GM18520 (cell line): ENCODE data around the gene TRIM26.
"Not testable (repeated sequence)": the region's sequence is repeated elsewhere in the genome, so short reads cannot be mapped to it uniquely, and the experiment has no call there.

Experiments used
- ATAC-seq: cut with Tn5 transposase; IDR thresholded peaks from one replicate; pipeline ENCODE4 v1.9.1; 2021; ENCODE audit not compliant: unreplicated experiment

TRIM26 gene

DNA sequence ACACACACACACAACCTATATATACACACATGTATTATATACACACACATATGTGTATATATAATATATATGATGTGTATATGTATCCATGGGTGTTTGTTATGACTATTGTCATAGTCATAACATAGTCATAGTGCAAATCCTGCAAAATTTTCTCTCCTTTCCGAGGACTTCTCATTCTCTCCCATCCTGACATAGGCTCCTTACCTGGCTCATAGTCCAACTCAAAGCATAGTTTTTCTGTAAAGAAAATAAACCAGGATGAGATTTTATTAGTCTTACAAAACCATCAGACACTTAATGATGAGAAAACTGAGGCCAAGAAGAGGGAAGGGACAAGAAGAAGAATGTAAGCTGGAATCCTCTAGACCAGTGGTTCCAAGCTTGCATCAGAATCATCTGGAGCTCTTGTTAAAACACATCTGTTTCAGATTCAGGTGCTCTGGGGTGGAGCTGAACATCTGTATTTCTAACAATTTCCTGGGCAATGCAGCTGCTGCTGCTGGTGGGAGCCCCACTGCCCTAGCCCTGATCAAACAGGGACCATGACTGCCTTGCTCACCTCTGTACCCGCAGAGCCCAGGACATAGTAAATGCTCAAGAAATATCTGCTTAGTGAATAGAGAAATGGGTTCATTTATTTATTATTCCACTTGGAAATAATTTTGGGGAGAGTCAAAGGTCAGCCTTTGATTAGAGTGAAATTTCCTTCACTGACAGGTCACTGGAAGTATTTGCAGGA lies 57.5 kb downstream of the TRIM26 start:
- no peak for ATAC-seq

DNA sequence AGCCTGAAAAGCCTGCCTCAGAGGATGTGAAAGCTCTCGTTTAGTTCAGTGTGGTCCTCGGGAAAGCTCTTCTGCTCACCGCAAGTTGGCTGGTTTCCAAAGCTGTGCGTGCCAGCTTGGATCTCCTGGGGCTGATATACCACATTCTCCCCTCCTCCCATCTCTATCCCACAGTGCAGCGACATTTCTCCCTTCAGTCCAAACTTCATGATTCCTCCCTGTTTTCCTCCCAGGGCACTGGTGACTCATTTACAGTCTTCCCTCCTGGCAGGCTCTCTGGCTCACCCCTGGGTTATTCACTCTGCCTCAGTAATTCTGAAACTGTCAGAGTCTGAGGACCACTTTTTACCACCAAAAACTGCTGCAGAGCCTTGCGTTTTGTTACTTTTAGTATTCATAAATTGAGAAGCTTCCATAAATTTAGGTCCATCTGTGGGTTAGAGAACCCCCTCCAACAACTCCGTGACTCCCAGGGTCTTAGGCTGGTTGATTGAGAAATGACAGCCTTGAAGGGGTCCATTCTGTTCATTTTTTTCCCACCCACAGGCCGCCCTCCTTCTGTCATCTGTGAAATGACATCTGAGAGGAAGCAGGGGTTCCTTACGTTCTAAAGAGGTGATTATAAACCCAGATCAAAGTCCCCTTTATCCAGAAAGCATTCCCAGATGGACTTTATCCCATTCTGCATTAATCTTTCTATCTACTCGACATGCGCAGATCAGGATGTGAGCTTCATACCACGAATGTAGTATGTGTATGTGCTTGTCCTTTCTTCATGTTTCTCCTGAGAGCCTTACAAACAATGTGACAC lies 58.3 kb downstream of the TRIM26 start:
- no peak for ATAC-seq

GRCh38 chr6:30154061-30154460 lies 59.1 kb downstream of the TRIM26 start:
- no peak for ATAC-seq

GRCh38 chr6:30152910-30153610 lies 60.1 kb downstream of the TRIM26 start:
- ATAC-seq: no peak

GRCh38 chr6:30152016-30152673 lies 61.1 kb downstream of the TRIM26 start:
- no peak for ATAC-seq

- ATAC-seq: no peak
Measured at GRCh38 chr6:30151580-30151979, 61.6 kb downstream of the TRIM26 start.

DNA sequence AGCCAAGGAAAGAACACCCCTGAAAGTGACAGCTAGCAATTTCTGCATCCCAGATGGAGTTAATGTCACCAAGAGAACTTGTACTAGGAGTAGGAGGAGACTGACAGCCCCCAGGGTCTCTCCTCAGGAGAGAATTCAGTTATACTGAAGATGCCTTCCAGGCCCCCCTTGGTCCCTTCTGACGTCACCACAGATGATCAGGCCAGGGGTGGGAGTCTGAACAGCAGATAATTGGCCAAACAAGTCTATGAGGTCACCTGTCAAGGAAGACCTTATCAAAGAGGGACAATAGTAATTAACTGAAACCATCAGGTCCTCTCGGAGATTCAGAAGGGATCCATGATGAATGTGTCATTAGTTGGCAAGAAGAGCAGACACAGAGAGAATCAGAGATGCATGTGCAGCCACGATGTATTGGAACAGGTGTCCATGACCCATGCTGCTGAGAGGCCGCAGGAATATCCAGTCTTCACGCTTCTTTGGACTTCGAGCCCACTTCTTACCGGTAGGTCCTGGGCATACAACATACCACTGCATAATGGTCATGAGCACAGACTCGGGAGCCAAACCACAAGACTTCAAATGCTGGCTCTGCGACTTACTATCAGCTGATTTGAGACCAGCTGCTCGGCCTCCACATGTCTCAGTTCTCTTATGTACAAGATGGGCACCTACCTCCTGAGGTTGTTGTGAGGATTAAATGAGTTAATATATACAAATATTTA lies 62.4 kb downstream of the TRIM26 start:
- no peak for ATAC-seq

- no peak for ATAC-seq
Measured at GRCh38 chr6:30149858-30150550, 63.2 kb downstream of the TRIM26 start.

DNA sequence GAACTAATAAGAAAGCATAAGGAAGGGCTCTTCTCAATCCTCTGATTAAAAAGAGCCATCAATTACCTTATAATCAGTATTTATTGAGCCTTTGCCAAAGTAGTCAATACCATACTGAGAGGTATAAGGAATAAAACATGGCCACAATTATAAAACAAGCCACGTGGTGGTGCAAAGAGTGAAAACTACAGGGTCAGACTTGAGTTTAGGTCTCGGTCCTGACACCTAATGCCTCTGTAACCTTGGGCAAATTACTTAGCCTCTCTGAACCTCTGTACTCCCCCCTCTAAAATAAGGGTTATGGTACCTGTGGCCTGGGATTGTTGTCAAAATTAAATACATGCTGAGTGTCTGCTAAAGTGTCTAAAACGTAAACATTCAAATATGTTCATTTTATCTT lies 64.0 kb downstream of the TRIM26 start:
- ATAC-seq: no peak

DNA sequence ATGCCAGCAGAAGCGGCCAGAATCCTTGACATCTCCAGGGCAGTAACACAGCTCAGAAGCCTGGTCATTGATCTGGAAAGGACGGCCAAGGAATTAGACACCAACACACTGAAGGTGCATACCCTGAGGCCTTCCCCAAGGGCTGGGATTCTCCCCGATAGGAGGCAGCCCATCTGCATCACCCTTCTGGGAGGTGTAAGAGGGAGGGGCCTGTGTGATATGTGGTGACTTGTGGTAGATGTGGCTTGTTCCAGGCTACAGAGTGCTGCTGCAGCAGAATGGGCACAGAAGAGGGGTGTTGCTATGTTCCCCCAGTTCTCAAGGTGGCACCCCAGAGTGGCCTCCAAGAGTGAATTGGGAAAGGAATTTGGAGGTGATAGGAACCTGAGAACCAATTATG lies 66.1 kb downstream of the TRIM26 start:
- no peak for ATAC-seq

GRCh38 chr6:30145818-30146217 lies 67.4 kb downstream of the TRIM26 start:
- ATAC-seq: no peak

DNA sequence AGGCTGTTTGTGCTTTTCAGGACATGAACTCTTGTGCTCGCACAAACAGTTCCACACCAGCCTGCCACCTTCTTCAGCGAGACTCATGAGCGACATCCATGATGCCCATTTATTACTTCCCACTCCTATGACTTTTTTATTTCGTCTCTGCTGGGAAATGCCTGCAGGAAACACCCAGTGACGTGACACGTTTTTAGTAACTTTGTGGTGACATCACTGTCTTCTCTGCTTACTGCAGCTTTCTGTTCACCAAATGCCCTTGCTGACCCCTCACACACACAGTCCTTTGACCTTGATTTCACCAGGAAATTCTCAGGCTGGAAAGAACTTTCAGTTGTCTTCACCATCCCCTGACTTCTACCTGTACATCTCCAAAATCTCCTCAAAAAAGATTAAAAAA lies 68.4 kb downstream of the TRIM26 start:
- ATAC-seq: no peak

DNA sequence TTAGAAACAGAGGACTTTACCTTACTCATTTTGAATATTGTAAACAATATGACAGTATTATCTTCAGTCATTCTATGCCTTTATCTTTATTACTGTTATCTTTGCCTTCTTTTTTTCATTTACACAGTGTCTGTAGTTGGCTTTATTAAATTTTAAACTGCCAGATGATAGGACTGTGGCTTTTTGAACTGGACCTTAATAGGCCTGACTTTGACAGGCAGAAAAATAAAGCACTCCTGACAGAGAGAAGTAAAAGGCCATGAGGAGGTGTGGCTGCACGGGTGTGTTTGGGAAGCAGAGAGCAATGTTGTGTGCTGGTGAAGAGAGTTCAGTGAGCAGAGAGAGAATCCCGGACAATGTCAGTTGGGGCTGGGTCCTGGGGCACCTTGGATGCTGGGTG lies 69.4 kb downstream of the TRIM26 start:
- no peak for ATAC-seq

GRCh38 chr6:30142665-30143064 lies 70.5 kb downstream of the TRIM26 start:
- ATAC-seq: no peak

- ATAC-seq: not testable (repeated sequence)
Measured at GRCh38 chr6:30140240-30140639, 73.0 kb downstream of the TRIM26 start.

GRCh38 chr6:30136570-30137286 lies 76.5 kb downstream of the TRIM26 start:
- ATAC-seq: no peak

DNA sequence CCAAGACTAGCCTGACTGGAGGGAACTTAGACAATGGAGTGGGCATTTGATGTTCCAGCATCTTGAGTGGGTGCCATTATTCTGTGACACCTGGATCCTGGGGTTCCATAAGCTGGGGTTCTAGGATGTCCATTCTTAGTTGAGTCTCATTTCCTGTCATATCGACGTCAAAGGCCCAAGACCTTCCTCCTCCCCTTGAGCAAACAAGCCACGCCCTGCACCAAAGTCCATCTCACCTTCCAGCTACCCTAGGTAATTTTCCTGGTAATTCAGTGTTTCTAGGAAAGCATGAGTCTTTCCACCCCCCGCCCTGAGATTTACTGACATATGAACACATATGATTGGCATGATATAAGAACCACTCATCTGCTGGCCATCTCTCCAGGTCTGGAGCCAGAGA lies 77.4 kb downstream of the TRIM26 start, which contains the start of gene TRIM40:
TRIM40 (plus strand) TSS at position 384 of the 400 bp plus-strand sequence. CDS start 897 bp downstream, outside the sequence.
- no peak for ATAC-seq

DNA sequence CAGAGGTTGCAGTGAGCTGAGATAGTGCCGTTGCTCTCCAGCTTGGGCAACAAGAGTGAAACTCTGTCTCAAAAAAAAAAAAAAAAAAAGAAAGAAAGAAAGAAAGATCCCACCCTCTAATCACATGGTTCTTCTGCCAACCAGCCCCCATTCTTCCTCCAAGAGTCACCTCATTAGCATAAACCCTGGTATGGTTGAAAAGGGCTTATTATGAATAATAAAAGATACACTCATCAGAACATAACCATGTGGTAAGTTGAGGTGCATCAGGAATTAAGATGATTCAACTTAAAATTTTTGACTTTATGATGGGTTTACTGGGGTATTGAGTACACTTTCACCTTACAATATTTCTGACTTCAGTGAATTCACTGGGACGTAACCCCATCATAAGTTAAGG lies 78.1 kb downstream of the TRIM26 start:
- ATAC-seq: no peak
